ENCODE data around the gene KRTAP20-4. TPM values are rescaled to one million over a fixed set of nuclear protein-coding genes. Genes with fewer than 3 reads are reported as not detected.

Gene KRTAP20-4
- polyA plus RNA-seq, 2 of the 4 experiments (the other 2 are of a cell fraction) = not detected

DNA sequence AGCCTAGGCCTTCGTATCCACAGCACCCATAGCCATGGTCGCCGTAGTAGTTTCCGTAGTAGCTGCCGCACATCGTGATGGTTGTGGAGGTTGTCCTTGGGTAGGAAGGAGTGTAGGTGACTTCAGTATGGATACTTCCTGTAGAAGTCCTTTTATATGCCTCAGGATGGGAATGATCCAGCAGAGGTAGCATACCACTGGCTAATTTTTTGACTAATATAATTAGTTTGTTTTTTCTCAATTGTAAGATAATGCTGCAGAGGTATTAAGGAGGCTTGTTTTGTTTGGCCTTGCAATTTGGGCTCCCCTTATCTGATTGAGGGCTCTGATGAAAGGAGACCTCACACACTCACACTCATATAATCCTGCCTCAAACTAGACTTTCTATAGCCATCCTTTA, 21.6 kb upstream of the KRTAP20-4 start, which contains the start of gene KRTAP6-2:
TSS of gene KRTAP6-2 (minus strand) at position 101 of the 400 bp plus-strand sequence. CDS start at position 73, 28 bp downstream.
- WGBS (ENCODE audit: missing lambda C conversion rate) = 53% methylated on average over 6 of the region's 6 CpGs
- no peak for TF ChIP-seq SMC3 (IDR thresholded peaks at IDR 0.05)
- no peak for TF ChIP-seq ZC3H11A (IDR thresholded peaks at IDR 0.05)
- TF ChIP-seq MYC (IDR thresholded peaks at IDR 0.05; ENCODE audit: borderline replicate concordance, low read length) = no peak
- no peak for TF ChIP-seq JUNB (IDR thresholded peaks at IDR 0.05)
- TF ChIP-seq, protein P1, sequence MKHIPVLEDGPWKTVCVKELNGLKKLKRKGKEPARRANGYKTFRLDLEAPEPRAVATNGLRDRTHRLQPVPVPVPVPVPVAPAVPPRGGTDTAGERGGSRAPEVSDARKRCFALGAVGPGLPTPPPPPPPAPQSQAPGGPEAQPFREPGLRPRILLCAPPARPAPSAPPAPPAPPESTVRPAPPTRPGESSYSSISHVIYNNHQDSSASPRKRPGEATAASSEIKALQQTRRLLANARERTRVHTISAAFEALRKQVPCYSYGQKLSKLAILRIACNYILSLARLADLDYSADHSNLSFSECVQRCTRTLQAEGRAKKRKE (CRISPR knock-in tag; IDR thresholded peaks at IDR 0.05; ENCODE audit: low read depth) = no peak
- TF ChIP-seq RNF2 (IDR thresholded peaks at IDR 0.05; ENCODE audit: borderline replicate concordance, low read depth) = no peak
- TF ChIP-seq HDAC2 (IDR thresholded peaks at IDR 0.05) = no peak
- TF ChIP-seq ZNF302 (CRISPR knock-in tag; IDR thresholded peaks at IDR 0.05) = no peak
- TF ChIP-seq CBX8 (IDR thresholded peaks at IDR 0.05) = no peak
- no peak for TF ChIP-seq CHD2 (IDR thresholded peaks at IDR 0.05; ENCODE audit: low read length, partially characterized antibody)
- CTCF ChIA-PET = no interaction called here
- POLR2A ChIA-PET = no interaction called here
- ATAC-seq (no peak), DNase-seq (ENCODE audit: low read depth in 1 of 2, low spot score in 1 of 2) (no peak), FAIRE-seq (no peak)
- no peak within 1 kb of the TSS for H3K27ac ChIP-seq
- H3K4me1 ChIP-seq = no peaks in the 10 kb centered on the region
- H3K9me3 ChIP-seq = no peaks in the 10 kb centered on the region
- H3K4me3 ChIP-seq = no peak within 1 kb of the TSS
- H3K4me2 ChIP-seq = no peak within 1 kb of the TSS

DNA sequence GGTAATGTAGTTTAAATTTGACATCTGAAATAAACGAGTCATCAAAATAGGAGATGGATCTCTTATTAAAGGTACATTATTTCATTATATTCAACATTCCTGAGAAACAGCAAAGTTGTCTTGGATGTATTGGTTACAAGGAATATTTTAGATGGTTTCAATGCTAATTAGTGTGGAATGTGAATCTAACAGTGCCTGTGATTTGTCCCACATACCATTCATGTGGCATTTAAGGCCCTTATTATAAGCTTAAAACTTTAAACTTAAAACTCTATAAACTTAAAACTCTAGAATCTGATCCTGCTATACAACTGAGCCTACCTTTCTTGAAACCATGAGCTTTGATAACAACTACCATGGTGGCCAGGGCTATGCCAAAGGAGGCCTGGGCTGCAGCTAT, 19.6 kb upstream of the KRTAP20-4 start, which contains the start of gene KRTAP22-1:
TSS of gene KRTAP22-1 (plus strand) at position 301 of the 400 bp plus-strand sequence.
- ChIA-PET CTCF (no interaction called here), POLR2A (no interaction called here)
- ATAC-seq (no peak), FAIRE-seq (no peak), DNase-seq (ENCODE audit: low read depth in 1 of 2, low spot score in 1 of 2) (no peak)
- no peak within 1 kb of the TSS for H3K27ac ChIP-seq
- TF ChIP-seq ZNF302 (CRISPR knock-in tag; IDR thresholded peaks at IDR 0.05) (no peak), RFX5 (IDR thresholded peaks at IDR 0.05) (no peak), ESRRA (IDR thresholded peaks at IDR 0.05; ENCODE audit: borderline replicate concordance, low read length) (no peak), BHLHE40 (IDR thresholded peaks at IDR 0.05; ENCODE audit: low read depth, low read length) (no peak), RAD21 (conservative IDR thresholded peaks at IDR 0.05 in 1 of 2, IDR thresholded peaks at IDR 0.05 in 1 of 2) (no peak), HEYL (CRISPR knock-in tag; IDR thresholded peaks at IDR 0.05) (no peak), FOSB (CRISPR knock-in tag; IDR thresholded peaks at IDR 0.05) (no peak), RARB (CRISPR knock-in tag; IDR thresholded peaks at IDR 0.05) (no peak), JUN (IDR thresholded peaks at IDR 0.05) (no peak), KDM5A (IDR thresholded peaks at IDR 0.05) (no peak)
- TF ChIP-seq, protein P2, sequence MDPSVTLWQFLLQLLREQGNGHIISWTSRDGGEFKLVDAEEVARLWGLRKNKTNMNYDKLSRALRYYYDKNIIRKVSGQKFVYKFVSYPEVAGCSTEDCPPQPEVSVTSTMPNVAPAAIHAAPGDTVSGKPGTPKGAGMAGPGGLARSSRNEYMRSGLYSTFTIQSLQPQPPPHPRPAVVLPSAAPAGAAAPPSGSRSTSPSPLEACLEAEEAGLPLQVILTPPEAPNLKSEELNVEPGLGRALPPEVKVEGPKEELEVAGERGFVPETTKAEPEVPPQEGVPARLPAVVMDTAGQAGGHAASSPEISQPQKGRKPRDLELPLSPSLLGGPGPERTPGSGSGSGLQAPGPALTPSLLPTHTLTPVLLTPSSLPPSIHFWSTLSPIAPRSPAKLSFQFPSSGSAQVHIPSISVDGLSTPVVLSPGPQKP (IDR thresholded peaks at IDR 0.05; ENCODE audit: low read depth, low read length) = no peak
- TF ChIP-seq, protein P1 (CRISPR knock-in tag; IDR thresholded peaks at IDR 0.05; ENCODE audit: low read depth) = no peak
- no peak within 1 kb of the TSS for H3K4me2 ChIP-seq
- no peaks in the 10 kb centered on the region for H3K4me1 ChIP-seq
- WGBS (ENCODE audit: missing lambda C conversion rate) = 0% methylated on average over 1 of the region's 1 CpG
- no peaks in the 10 kb centered on the region for H3K9me3 ChIP-seq
- no peak within 1 kb of the TSS for H3K4me3 ChIP-seq

DNA sequence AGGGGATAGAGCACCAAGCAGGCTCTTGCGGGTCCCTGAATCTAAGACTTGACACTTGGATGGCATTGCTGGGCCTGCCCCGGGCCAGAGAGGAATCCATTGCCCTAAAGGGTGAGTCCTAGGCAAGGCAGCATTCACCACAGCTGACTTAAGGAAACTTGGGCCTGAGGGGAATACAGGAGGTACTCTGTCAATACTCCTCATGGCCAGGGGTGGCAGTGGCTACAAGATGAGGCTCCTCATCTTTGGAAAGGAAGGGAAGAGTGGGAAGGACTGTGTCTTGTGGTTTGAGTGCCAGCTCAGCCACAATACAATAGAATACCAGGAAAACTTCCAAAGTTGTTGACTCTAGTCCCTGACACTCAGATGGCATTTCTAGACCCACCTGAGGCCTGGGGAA, 14.5 kb upstream of the KRTAP20-4 start:
- CTCF ChIA-PET = no interaction called here
- Histone ChIP-seq H3K27ac (no peak overlapping the region), H3K9me3 (no peaks in the 10 kb centered on the region), H3K4me1 (no peaks in the 10 kb centered on the region), H3K4me3 (no peak overlapping the region), H3K4me2 (no peak overlapping the region)
- POLR2A ChIA-PET = no interaction called here
- no peak for FAIRE-seq
- WGBS (ENCODE audit: missing lambda C conversion rate) = no CpG with 5 or more reads among the region's 2 CpGs
- DNase-seq (ENCODE audit: low read depth in 1 of 2, low spot score in 1 of 2) = no peak
- no peak for ATAC-seq
- TF ChIP-seq HOXB13 (CRISPR knock-in tag; IDR thresholded peaks at IDR 0.05; ENCODE audit: low read depth) (no peak), RNF2 (IDR thresholded peaks at IDR 0.05; ENCODE audit: borderline replicate concordance, low read depth) (no peak), ZC3H11A (IDR thresholded peaks at IDR 0.05) (no peak), ESRRA (IDR thresholded peaks at IDR 0.05; ENCODE audit: borderline replicate concordance, low read length) (no peak), FOSL2 (IDR thresholded peaks at IDR 0.05) (no peak), FOSL2 (CRISPR knock-in tag; IDR thresholded peaks at IDR 0.05) (no peak), FOXS1 (CRISPR knock-in tag; IDR thresholded peaks at IDR 0.05) (no peak), NPAS2 (CRISPR knock-in tag; IDR thresholded peaks at IDR 0.05; ENCODE audit: borderline replicate concordance) (no peak), PHF8 (IDR thresholded peaks at IDR 0.05; ENCODE audit: borderline replicate concordance, low read depth) (no peak), MYC (IDR thresholded peaks at IDR 0.05; ENCODE audit: borderline replicate concordance, low read length) (no peak)
- TF ChIP-seq, protein P3, sequence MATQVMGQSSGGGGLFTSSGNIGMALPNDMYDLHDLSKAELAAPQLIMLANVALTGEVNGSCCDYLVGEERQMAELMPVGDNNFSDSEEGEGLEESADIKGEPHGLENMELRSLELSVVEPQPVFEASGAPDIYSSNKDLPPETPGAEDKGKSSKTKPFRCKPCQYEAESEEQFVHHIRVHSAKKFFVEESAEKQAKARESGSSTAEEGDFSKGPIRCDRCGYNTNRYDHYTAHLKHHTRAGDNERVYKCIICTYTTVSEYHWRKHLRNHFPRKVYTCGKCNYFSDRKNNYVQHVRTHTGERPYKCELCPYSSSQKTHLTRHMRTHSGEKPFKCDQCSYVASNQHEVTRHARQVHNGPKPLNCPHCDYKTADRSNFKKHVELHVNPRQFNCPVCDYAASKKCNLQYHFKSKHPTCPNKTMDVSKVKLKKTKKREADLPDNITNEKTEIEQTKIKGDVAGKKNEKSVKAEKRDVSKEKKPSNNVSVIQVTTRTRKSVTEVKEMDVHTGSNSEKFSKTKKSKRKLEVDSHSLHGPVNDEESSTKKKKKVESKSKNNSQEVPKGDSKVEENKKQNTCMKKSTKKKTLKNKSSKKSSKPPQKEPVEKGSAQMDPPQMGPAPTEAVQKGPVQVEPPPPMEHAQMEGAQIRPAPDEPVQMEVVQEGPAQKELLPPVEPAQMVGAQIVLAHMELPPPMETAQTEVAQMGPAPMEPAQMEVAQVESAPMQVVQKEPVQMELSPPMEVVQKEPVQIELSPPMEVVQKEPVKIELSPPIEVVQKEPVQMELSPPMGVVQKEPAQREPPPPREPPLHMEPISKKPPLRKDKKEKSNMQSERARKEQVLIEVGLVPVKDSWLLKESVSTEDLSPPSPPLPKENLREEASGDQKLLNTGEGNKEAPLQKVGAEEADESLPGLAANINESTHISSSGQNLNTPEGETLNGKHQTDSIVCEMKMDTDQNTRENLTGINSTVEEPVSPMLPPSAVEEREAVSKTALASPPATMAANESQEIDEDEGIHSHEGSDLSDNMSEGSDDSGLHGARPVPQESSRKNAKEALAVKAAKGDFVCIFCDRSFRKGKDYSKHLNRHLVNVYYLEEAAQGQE (IDR thresholded peaks at IDR 0.05) = no peak
- TF ChIP-seq, protein P2 (IDR thresholded peaks at IDR 0.05; ENCODE audit: low read depth, low read length) = no peak

Measured in A549 (cell line).